ENCODE measurements around the gene CMTM7.
"Not testable (repeated sequence)": the region's sequence is repeated elsewhere in the genome, so short reads cannot be mapped to it uniquely, and the experiment has no call there.

GRCh38 chr3:32472151-32472550 lies 80.5 kb downstream of the CMTM7 start:
- TF ChIP-seq, protein P1, sequence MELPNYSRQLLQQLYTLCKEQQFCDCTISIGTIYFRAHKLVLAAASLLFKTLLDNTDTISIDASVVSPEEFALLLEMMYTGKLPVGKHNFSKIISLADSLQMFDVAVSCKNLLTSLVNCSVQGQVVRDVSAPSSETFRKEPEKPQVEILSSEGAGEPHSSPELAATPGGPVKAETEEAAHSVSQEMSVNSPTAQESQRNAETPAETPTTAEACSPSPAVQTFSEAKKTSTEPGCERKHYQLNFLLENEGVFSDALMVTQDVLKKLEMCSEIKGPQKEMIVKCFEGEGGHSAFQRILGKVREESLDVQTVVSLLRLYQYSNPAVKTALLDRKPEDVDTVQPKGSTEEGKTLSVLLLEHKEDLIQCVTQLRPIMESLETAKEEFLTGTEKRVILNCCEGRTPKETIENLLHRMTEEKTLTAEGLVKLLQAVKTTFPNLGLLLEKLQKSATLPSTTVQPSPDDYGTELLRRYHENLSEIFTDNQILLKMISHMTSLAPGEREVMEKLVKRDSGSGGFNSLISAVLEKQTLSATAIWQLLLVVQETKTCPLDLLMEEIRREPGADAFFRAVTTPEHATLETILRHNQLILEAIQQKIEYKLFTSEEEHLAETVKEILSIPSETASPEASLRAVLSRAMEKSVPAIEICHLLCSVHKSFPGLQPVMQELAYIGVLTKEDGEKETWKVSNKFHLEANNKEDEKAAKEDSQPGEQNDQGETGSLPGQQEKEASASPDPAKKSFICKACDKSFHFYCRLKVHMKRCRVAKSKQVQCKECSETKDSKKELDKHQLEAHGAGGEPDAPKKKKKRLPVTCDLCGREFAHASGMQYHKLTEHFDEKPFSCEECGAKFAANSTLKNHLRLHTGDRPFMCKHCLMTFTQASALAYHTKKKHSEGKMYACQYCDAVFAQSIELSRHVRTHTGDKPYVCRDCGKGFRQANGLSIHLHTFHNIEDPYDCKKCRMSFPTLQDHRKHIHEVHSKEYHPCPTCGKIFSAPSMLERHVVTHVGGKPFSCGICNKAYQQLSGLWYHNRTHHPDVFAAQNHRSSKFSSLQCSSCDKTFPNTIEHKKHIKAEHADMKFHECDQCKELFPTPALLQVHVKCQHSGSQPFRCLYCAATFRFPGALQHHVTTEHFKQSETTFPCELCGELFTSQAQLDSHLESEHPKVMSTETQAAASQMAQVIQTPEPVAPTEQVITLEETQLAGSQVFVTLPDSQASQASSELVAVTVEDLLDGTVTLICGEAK (IDR thresholded peaks at IDR 0.05; ENCODE audit: borderline replicate concordance) = not testable (repeated sequence)
- TF ChIP-seq, protein P2, sequence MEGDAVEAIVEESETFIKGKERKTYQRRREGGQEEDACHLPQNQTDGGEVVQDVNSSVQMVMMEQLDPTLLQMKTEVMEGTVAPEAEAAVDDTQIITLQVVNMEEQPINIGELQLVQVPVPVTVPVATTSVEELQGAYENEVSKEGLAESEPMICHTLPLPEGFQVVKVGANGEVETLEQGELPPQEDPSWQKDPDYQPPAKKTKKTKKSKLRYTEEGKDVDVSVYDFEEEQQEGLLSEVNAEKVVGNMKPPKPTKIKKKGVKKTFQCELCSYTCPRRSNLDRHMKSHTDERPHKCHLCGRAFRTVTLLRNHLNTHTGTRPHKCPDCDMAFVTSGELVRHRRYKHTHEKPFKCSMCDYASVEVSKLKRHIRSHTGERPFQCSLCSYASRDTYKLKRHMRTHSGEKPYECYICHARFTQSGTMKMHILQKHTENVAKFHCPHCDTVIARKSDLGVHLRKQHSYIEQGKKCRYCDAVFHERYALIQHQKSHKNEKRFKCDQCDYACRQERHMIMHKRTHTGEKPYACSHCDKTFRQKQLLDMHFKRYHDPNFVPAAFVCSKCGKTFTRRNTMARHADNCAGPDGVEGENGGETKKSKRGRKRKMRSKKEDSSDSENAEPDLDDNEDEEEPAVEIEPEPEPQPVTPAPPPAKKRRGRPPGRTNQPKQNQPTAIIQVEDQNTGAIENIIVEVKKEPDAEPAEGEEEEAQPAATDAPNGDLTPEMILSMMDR (IDR thresholded peaks at IDR 0.05 in 2 of 3, conservative IDR thresholded peaks at IDR 0.05 in 1 of 3; ENCODE audit: control insufficient read depth in 2 of 3, extremely low read depth in 1 of 3, insufficient read depth in 1 of 3, low read depth in 3 of 3, low read length in 3 of 3) = not testable (repeated sequence)
- TF ChIP-seq CHD4 (IDR thresholded peaks at IDR 0.05); NRF1 (conservative IDR thresholded peaks at IDR 0.05; ENCODE audit: low read depth, low read length); REST (IDR thresholded peaks at IDR 0.05; ENCODE audit: low read depth, low read length); RBBP5 (conservative IDR thresholded peaks at IDR 0.05); MEF2A (IDR thresholded peaks at IDR 0.05; ENCODE audit: insufficient read depth, low read depth, low read length); TCF12 (IDR thresholded peaks at IDR 0.05; ENCODE audit: low read depth, low read length); MXI1 (IDR thresholded peaks at IDR 0.05; ENCODE audit: low read depth, low read length); JUND (IDR thresholded peaks at IDR 0.05; ENCODE audit: low read depth, low read length): not testable (repeated sequence)
- TF ChIP-seq, protein P3, sequence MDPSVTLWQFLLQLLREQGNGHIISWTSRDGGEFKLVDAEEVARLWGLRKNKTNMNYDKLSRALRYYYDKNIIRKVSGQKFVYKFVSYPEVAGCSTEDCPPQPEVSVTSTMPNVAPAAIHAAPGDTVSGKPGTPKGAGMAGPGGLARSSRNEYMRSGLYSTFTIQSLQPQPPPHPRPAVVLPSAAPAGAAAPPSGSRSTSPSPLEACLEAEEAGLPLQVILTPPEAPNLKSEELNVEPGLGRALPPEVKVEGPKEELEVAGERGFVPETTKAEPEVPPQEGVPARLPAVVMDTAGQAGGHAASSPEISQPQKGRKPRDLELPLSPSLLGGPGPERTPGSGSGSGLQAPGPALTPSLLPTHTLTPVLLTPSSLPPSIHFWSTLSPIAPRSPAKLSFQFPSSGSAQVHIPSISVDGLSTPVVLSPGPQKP (IDR thresholded peaks at IDR 0.05; ENCODE audit: low read depth, low read length) = not testable (repeated sequence)
